GM19025 (cell line): ENCODE data around the gene ACTG2.
A peak's percentile ranks its signal among the peaks of the same experiment; 100 is the strongest.
"Not testable (repeated sequence)": the region's sequence is repeated elsewhere in the genome, so short reads cannot be mapped to it uniquely, and the experiment has no call there.

ENCODE experiments used
- ATAC-seq: cut with Tn5 transposase; IDR thresholded peaks from one replicate; pipeline ENCODE4 v1.9.1; 2021; ENCODE audit warnings: mild to moderate bottlenecking, low read depth, moderate library complexity; ENCODE audit not compliant: unreplicated experiment

Gene ACTG2

GRCh38 chr2:73891276-73891901 is 1.4 kb upstream of the ACTG2 start:
- ATAC-seq = no peak

GRCh38 chr2:73893764-73894474 is 1.1 kb downstream of the ACTG2 start:
- ATAC-seq = no peak

GRCh38 chr2:73894475-73894850 is 1.7 kb downstream of the ACTG2 start:
- no peak for ATAC-seq

- ATAC-seq = no peak
Measured at GRCh38 chr2:73894877-73895276, 2.1 kb downstream of the ACTG2 start.

- no peak for ATAC-seq
Measured at GRCh38 chr2:73895473-73895872, 2.7 kb downstream of the ACTG2 start.

GRCh38 chr2:73896362-73897239 is 3.8 kb downstream of the ACTG2 start:
- ATAC-seq = no peak

- no peak for ATAC-seq
Measured at GRCh38 chr2:73897240-73897583, 4.4 kb downstream of the ACTG2 start.

GRCh38 chr2:73897934-73898333 is 5.1 kb downstream of the ACTG2 start:
- no peak for ATAC-seq

GRCh38 chr2:73899801-73900336 is 7.1 kb downstream of the ACTG2 start:
- ATAC-seq = no peak

- no peak for ATAC-seq
Measured at GRCh38 chr2:73901143-73901542, 8.3 kb downstream of the ACTG2 start.

GRCh38 chr2:73902284-73902683 is 9.5 kb downstream of the ACTG2 start:
- no peak for ATAC-seq

- ATAC-seq = no peak
Measured at GRCh38 chr2:73903313-73903712, 10.5 kb downstream of the ACTG2 start.

- not testable (repeated sequence) for ATAC-seq
Measured at GRCh38 chr2:73903949-73904613, 11.3 kb downstream of the ACTG2 start.

- no peak for ATAC-seq
Measured at GRCh38 chr2:73904952-73905351, 12.1 kb downstream of the ACTG2 start.

- ATAC-seq = no peak
Measured at GRCh38 chr2:73906847-73907505, 14.2 kb downstream of the ACTG2 start.

- ATAC-seq = peak; percentile 51
Measured at GRCh38 chr2:73907840-73908452, 15.1 kb downstream of the ACTG2 start.

GRCh38 chr2:73908689-73909652 is 16.2 kb downstream of the ACTG2 start:
- ATAC-seq = no peak

- ATAC-seq = no peak
Measured at GRCh38 chr2:73910873-73911547, 18.2 kb downstream of the ACTG2 start.
